Fibroblast of the aortic adventitia (primary cell): Measurements from ENCODE around the gene ATXN1L. TPM values are rescaled to one million over a fixed set of nuclear protein-coding genes. Genes with fewer than 3 reads are reported as not detected.

Source experiments
- DNase-seq: peaks from one replicate; pipeline ENCODE4 v3.0.0-alpha.2; 2010; ENCODE audit warnings: low read depth
- H3K4me3 ChIP-seq: 2 replicates; pipeline ENCODE4 v1.5.1; 2011; ENCODE audit warnings: low read depth, mild to moderate bottlenecking, control low read depth, low read length, moderate library complexity
- total RNA-seq: library from RNA; depleted of rRNA; stranded (reverse); fragments of >200 nt; gene quantifications from 2 replicates; pipeline ENCODE4 v1.2.3, GENCODE V29; 2012; ENCODE audit warnings: low replicate concordance
- TF ChIP-seq, protein P1 (sequence below): IDR thresholded peaks from 2 replicates; pipeline ENCODE4 v1.5.1; 2011; ENCODE audit warnings: mild to moderate bottlenecking, low read length, control low read depth, inconsistent platforms; ENCODE audit not compliant: insufficient read depth

ATXN1L gene
- total RNA-seq, 1 donor = 16.0 TPM

- TF ChIP-seq, protein P1, sequence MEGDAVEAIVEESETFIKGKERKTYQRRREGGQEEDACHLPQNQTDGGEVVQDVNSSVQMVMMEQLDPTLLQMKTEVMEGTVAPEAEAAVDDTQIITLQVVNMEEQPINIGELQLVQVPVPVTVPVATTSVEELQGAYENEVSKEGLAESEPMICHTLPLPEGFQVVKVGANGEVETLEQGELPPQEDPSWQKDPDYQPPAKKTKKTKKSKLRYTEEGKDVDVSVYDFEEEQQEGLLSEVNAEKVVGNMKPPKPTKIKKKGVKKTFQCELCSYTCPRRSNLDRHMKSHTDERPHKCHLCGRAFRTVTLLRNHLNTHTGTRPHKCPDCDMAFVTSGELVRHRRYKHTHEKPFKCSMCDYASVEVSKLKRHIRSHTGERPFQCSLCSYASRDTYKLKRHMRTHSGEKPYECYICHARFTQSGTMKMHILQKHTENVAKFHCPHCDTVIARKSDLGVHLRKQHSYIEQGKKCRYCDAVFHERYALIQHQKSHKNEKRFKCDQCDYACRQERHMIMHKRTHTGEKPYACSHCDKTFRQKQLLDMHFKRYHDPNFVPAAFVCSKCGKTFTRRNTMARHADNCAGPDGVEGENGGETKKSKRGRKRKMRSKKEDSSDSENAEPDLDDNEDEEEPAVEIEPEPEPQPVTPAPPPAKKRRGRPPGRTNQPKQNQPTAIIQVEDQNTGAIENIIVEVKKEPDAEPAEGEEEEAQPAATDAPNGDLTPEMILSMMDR = no peak
- no peak for DNase-seq
- peak overlapping the region; percentile 87 for H3K4me3 ChIP-seq
These were observed 48.1 kb downstream of the ATXN1L start for GRCh38 chr16:71893888-71894228.

DNA sequence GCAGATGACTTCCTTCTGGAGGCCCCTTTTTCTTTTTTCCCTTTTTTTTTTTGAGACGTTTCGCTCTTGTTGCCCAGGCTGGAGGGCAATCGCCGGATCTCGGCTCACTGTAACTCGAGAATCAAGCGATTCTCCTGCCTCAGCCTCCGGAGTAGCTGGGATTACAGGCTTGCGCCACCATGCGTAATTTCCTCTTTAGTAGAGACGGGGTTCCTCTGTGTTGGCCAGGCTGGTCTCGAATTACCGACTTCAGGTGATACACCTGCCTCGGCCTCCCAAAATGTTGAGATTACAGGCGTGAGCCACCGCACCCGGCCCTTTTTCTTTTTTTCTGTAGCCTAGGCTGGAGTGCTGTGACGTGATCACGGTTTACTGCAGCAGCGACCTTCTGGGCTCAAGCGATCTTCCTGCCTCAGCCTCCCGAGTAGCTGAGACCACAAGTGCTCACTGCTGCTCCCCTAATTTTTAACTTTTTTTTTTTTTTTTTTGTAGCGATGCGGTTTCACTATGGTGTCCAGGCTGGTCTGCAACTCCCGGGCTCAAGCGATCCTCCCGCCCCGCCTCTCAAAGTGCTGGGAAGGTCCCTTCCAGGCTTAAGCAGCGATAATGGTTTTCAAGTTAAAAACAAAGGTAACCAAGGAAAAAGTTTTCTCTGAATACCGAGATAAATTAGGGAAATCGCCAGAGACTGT, 48.6 kb downstream of the ATXN1L start:
- peak; percentile 68 for DNase-seq
- peak overlapping the region; percentile 87 for H3K4me3 ChIP-seq
- TF ChIP-seq, protein P1 = no peak

GRCh38 chr16:71894921-71895678, 49.3 kb downstream of the ATXN1L start, which contains the start of gene IST1:
TSS of gene IST1 (plus strand) at chr16:71895531. CDS start at chr16:71915641, 20,110 bp downstream.
- peak within 1 kb of the TSS; percentile 87 for H3K4me3 ChIP-seq
- peak; percentile 99 for DNase-seq
- TF ChIP-seq, protein P1 = no peak

- TF ChIP-seq, protein P1 = no peak
- peak overlapping the region; percentile 87 for H3K4me3 ChIP-seq
- peak; percentile 55 for DNase-seq
These were observed 50.0 kb downstream of the ATXN1L start for GRCh38 chr16:71895679-71896365.

GRCh38 chr16:71896764-71897368, 51.1 kb downstream of the ATXN1L start:
- TF ChIP-seq, protein P1 = no peak
- DNase-seq = no peak
- H3K4me3 ChIP-seq = peak overlapping the region; percentile 87

GRCh38 chr16:71899171-71899570, 53.4 kb downstream of the ATXN1L start:
- TF ChIP-seq, protein P1 = no peak
- no peak overlapping the region for H3K4me3 ChIP-seq
- no peak for DNase-seq
